Measurements from ENCODE around the gene HOXC12.

Gene HOXC12

GRCh38 chr12:53956251-53956887 is 1.7 kb downstream of the HOXC12 start:
- DNase-seq (ENCODE audit: low read depth) = no peak

- no peak for DNase-seq (ENCODE audit: low read depth)
Measured at GRCh38 chr12:53956914-53957536, 2.3 kb downstream of the HOXC12 start.

GRCh38 chr12:53958128-53958527 is 3.4 kb downstream of the HOXC12 start:
- DNase-seq (ENCODE audit: low read depth) = no peak

DNA sequence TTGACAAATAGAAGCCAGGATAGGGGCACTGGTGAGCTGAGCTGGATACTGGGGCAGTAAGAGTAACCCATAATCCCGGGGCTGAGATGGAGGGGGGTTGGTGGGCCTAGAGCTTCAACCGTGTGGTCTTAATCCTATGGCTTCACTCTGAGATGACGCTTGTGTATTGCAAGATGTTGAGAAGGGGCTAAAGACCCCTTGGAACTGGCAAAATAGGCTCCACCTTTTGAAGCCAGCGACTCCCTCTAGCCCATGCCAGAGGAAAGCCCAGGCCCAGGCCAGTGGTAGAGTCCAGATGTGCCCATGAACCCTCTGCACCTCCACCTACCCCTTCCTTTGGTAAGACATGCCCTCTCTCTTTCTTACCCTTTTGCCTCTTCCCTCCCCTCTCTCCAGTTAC is 4.6 kb downstream of the HOXC12 start:
- DNase-seq (ENCODE audit: low read depth) = no peak

GRCh38 chr12:53960187-53961024 is 5.7 kb downstream of the HOXC12 start:
- no peak for DNase-seq (ENCODE audit: low read depth)

GRCh38 chr12:53961025-53961761 is 6.5 kb downstream of the HOXC12 start:
- DNase-seq (ENCODE audit: low read depth) = no peak

DNA sequence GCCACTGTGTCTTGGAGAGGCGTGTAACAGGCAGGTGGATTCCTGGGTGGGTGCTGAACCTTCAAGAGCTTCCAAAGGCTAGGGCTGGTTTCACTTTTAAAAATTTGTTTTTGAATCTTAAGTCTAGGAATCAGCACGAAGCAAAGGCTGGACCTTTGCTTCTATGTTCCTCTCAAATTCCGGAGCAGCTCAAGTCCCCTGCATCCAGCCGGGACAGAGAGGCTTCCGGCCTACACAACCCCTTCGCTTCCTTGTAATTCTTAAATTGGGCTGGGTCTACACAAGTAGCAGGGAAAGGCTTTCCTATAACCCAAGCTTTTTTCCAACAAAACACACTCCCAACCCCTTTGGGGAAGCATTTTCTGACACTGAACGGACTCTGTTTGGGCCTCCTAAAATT is 8.3 kb downstream of the HOXC12 start:
- DNase-seq (ENCODE audit: low read depth) = no peak

GRCh38 chr12:53963434-53964314 is 9.0 kb downstream of the HOXC12 start:
- DNase-seq (ENCODE audit: low read depth) = no peak

- no peak for DNase-seq (ENCODE audit: low read depth)
Measured at GRCh38 chr12:53964315-53964713, 9.6 kb downstream of the HOXC12 start.

DNA sequence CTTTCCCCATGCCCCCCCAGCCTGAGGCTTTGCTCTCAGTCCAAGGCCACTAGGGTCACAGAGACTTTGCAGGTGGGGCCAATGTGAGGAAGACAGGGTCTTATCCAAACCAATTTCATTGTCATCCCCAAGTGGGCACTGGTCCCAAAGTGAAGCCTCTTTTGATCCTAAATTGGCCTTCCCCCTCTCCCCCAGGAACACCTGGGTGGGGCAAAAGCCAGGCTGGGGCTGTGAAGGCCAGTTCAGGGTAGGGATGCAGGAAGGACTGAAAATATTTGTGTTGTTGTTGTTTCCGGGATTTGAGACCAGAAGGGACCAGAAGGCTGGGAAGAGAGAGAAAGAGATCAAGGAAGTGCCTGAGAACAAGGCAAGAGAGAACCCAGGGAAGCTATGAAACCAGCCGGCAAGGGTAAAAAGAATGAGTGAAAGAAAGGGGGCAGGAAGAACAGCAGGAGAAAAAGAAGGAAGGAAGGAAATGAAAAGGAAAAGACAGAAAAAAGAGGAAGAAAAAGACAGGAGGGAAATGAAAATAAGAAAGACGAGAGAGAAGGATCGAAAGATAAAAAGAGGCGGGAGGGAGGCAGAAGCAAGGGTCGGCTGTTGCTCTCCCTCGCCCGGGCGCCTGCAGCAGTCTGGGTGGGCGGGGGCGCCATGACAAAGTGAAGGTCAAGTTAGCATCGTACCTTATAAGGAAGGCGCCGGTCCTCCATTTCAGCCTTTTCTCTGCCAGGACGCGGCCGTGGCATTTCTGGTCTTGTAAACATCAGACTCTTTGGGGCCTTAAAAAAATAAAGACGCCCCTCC is 10.8 kb downstream of the HOXC12 start:
- DNase-seq (ENCODE audit: low read depth) = no peak

GRCh38 chr12:53966085-53966384 is 11.3 kb downstream of the HOXC12 start:
- no peak for DNase-seq (ENCODE audit: low read depth)

DNA sequence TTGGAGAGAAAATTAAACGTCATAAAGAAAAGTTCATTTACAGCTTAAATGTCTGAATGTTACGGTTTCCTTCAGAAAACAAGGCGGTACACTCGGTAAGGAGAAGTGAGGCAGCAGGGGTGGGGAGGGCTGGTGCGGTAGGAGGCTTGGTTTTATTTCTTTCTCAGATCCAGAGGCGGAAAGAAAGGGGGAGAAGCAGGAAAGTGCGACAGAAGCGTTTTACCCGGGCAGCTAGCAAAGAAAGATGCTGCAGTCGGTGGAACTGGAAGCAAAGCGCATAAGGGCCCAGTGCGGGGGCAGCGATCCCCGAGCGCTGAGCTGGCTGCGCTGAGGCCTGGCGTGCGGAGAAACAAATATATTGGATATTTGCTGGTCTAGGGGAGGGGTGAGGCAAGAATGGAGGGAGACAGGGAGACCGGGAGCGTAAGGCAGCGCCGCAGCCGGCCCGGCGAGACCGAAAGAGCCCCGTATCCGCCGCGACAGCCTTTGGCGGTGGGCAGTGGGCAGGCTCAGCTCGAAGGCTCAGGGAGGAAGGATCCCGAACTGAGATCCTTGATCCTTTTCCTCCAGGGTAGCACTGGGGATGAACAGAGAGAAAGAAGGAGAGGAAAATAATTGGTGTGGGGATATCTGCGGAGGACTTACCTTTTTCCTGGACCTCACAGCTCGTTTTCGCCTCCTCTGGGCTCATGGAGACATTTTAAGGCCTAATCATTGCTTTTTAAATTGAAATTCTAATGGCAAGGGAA is 11.9 kb downstream of the HOXC12 start:
- DNase-seq (ENCODE audit: low read depth) = no peak

DNA sequence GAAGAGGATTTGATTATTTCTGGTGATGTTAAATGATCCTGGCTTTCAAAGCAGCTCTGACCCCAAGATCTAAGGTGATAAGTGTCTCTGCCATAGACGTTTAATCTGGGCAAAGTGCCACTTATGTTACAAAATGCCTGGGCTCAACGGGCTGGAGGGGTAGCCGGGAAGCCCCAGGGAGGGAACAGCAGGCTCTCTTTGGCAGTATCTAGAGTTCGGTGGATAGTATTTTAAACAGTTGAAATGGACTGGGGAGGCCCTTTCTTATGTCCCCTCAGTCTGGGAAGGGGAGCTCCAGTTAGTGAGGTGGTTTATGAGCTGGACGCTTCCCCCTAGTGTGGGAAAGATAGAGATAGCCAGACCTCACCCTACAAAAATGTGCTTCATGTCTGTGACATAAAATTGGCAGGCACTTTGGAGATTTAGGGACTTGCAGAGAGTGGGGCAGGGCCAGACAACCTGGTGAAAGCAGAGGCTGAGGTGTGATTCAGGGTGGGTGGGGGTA is 12.8 kb downstream of the HOXC12 start:
- DNase-seq (ENCODE audit: low read depth) = no peak

DNA sequence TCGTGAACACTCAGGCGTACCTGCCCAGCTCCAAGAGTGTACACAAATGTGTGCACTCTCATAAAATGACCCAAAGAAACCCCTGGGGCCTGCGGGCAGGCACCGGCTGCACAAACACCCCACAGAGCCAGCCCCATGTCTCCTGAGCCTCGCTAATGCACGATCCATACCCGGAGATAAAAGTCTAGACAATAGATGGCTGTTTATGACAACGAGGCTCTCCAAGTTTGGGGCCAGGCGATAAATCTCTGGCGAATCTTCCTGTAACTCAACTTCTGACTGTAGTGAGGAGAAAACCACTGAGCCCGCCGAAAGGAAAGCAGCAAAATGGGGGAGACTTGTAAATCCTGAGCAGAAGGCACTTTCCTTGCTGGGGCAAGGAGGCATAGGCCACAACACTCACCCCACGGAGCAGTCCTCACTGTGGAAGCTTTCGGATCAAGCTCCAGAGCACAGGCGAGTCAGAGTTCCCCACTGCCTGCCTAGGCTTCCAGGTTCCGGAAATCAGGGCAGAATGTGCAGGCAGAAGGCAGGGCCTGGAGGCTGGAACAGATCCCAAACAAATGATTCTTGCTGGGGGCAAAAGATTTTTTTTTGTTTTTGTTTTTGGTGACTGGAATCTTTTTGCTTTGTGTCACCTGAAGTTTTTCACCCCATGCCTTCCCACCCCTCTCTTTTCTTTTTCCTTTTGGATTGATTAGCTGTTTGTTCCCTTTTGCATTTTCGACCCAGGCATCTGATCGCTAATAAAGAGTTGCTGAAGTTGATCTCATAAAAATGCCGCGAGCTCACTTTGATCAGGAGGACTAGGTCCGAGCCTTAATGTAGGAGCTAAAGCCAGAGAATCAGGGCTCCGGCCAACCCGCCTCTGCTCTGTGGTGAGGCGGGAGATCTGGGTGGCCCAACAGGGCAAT is 13.8 kb downstream of the HOXC12 start:
- no peak for DNase-seq (ENCODE audit: low read depth)

GRCh38 chr12:53969588-53970259 is 15.0 kb downstream of the HOXC12 start:
- DNase-seq (ENCODE audit: low read depth) = no peak

DNA sequence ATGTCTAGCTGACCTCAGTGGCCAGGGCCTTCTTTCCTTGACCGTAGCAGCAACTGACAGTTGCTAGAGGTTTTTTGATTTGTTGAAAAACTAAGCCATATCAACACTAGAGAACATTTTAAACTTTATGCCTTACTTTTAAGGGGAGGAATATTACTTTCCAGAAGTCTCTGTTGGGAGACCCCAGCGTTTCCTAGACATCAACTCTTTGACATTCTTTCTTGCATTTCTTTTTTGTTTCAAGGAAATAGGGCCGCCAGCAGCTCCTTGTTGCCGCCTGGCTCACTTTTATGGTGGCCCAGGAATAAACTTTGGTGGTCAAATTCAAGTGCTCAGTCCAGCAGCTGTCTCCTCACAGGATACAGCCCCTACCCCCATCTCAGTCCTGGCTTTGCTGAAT is 15.7 kb downstream of the HOXC12 start:
- no peak for DNase-seq (ENCODE audit: low read depth)

- no peak for DNase-seq (ENCODE audit: low read depth)
Measured at GRCh38 chr12:53971129-53971528, 16.4 kb downstream of the HOXC12 start.

- DNase-seq (ENCODE audit: low read depth) = no peak
Measured at GRCh38 chr12:53971686-53972085, 17.0 kb downstream of the HOXC12 start.
